Activated CD4-positive, alpha-beta T cell treated with anti-CD3 and anti-CD28 coated beads, Interleukin-2, amount 50 U/mL, for 1 hour (primary cell): ENCODE measurements around the gene CEP44.
"Not testable (repeated sequence)": the region's sequence is repeated elsewhere in the genome, so short reads cannot be mapped to it uniquely, and the experiment has no call there.

ENCODE experiments used
- DNase-seq: peaks from one replicate; pipeline ENCODE4 v3.0.0-alpha.2; 2020

The CEP44 gene

GRCh38 chr4:174332741-174333493 lies 49.2 kb downstream of the CEP44 start:
- DNase-seq = no peak

GRCh38 chr4:174334628-174335027 lies 50.9 kb downstream of the CEP44 start:
- DNase-seq = no peak

DNA sequence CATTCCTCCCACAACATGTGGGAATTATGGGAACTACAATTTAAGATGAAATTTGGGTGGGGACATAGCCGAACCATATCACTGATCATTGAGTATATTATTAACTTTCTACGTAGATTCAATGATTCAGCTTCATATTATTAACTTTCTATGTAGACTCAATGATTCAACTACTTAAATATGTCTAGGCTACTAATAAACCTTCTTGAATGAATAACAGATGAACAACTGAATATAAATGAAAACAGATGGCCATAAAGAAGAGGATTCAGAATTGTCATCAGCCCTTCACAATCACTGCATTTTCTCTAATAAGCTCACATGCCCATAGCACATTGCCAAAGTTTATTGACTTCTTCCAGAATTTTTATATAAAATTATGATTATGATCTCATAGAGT lies 57.0 kb downstream of the CEP44 start:
- DNase-seq = no peak

DNA sequence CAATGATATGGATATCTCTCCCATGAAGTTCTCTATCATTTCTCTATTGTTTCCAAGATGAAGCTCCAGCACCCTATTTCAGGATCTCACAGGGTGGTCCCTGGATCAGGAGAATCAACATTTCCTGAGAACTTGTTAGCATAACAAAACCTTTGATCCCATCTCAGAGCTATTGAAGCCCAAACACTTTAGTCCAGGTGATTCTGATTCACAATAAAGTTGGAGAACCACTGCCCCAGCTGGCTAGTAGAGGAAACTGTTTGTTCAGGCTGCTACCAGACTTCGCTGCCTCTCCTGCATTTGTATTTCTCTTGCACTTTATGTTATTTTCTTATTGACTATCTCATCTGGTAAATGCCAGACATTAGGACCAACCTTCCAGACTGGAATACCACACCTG lies 65.4 kb downstream of the CEP44 start:
- DNase-seq = no peak

GRCh38 chr4:174352061-174352819 lies 68.5 kb downstream of the CEP44 start:
- no peak for DNase-seq

- no peak for DNase-seq
These were observed 73.6 kb downstream of the CEP44 start for GRCh38 chr4:174357321-174357720.

GRCh38 chr4:174358410-174358809 lies 74.7 kb downstream of the CEP44 start:
- no peak for DNase-seq

DNA sequence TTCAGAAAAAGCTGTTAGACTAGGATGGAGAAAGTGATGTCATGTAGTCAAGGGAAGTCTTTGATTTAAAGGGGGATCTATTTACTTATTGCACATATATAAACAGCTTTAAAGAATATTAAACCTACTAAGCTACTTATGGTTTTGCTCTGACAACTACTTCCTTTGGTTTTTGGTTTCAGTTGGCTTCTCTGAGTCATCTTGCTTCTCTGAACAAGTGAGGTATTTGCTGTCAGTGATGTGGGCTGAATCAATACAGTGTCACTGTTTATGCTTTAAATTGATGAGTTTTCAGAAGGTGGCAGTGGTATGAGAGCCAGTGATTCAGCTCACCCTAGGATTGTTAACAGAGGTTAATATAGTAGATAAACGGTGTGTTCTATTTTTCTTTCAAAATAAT lies 75.1 kb downstream of the CEP44 start:
- no peak for DNase-seq

DNA sequence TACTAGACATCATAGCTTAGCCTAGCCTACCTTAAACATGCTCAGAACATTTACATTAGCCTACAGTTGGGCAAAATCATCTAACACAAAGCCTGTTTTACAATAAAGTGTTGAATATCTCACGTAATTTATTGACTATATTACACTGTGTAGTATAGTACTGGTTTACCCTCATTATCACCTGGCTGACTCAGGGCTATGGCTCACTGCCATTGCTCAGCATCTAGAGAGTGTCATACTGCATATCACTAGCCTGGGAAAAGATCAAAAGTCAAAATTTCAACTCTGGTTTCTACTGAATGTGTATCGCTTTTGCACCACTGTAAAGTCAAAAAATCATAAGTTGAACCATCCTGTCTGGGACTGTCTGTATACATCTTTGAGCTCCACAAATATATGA lies 78.6 kb downstream of the CEP44 start:
- no peak for DNase-seq

DNA sequence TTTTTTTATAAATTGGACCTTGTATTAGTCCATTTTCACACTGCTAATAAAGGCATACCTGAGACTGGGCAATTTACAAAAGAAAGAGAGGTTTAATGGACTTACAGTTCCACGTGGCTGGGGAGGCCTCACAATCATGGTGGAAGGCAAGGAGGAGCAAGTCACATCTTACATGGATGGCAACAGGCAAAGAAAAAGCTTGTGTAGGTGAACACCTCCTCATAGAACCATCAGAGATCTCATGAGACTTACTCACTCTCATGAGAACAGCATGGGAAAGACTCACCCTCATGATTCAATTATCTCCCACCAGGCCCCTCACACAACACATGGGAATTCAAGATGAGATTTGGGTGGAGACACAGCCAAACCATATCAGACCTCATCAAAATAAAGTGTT lies 80.1 kb downstream of the CEP44 start:
- not testable (repeated sequence) for DNase-seq

- no peak for DNase-seq
These were observed 81.4 kb downstream of the CEP44 start for GRCh38 chr4:174365018-174365587.

GRCh38 chr4:174369985-174370384 lies 86.3 kb downstream of the CEP44 start:
- DNase-seq = no peak

DNA sequence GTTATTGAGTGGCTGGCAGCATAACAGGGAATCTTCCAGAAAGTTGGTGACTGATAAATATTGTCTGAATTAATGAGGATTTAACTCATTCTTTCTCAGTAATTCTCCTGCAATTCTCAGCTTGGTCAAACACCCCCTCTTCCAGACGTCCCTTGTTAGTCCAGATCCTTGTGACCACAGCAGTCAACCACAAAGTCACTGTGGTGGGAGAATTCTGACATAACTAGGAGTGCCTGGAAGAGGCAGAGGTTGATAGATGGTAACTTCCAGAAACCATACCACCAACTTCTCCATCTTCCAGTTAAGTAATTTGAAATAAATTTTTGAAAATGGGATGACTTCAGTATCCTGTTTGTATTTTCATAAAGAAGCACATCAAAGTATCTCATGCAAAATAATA lies 90.1 kb downstream of the CEP44 start:
- no peak for DNase-seq

- DNase-seq = no peak
These were observed 91.7 kb downstream of the CEP44 start for GRCh38 chr4:174375422-174375821.

- no peak for DNase-seq
These were observed 93.9 kb downstream of the CEP44 start for GRCh38 chr4:174377613-174378012.

DNA sequence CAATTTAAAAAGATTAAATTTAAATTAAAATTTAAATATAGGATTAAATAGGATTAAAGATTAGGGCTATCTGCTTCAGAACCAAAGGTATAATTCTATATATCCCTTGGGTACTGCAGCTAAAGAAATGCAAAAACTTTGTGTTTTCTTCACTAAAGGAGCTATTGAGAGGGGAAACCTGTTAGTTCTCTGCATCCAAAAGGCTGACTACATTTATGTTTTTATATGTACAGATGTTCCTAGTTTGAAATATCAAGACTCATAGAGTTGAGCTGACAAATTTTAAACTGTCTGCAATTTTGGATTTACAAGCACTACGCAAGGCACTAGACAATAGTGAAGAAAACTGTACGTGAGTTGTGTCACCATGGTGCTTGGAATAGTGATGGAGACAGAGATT lies 95.2 kb downstream of the CEP44 start:
- no peak for DNase-seq

- not testable (repeated sequence) for DNase-seq
These were observed 96.5 kb downstream of the CEP44 start for GRCh38 chr4:174380206-174380605.

GRCh38 chr4:174380699-174381439 lies 97.2 kb downstream of the CEP44 start:
- no peak for DNase-seq

DNA sequence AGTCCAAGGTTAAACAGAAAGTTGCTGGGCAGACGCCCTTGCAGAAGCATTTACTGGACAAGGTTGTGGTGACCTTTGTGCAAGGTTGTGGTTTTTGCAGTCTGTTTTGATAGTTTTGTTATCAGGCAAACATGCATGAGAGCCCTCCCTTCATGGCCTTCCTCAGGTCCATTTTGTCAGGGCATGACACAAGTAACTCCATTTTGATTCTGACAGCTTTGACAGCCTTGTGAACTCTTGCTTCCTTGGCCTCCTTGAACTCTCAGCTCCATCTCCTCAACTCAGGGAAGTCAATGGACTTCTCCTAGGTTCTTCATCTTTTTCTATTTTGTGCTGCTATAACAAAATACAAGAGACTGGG lies 97.7 kb downstream of the CEP44 start:
- no peak for DNase-seq
